Measurements from ENCODE around the gene FAM200B.
"Not testable (repeated sequence)": the region's sequence is repeated elsewhere in the genome, so short reads cannot be mapped to it uniquely, and the experiment has no call there.

The FAM200B gene

GRCh38 chr4:15696866-15697265 is 15.2 kb downstream of the FAM200B start:
- no peak for DNase-seq

DNA sequence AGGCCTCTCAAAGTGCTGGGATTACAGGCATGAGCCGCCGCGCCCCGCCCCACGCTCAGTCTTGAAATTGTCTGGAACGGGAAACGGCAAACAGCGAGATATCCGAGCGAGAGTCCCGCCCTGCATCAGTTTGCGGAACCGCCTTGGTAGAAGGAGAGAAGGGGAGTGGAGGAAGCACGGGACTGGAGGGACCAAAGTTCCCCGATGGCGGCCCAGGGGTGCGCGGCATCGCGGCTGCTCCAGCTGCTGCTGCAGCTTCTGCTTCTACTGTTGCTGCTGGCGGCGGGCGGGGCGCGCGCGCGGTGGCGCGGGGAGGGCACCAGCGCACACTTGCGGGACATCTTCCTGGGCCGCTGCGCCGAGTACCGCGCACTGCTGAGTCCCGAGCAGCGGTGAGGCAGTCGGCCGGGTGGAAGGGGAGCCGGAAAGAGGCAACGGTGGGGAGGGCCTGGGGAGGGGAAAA is 21.3 kb downstream of the FAM200B start, which contains the start of gene BST1:
Gene BST1, plus strand, starts transcription at position 125 of the 463 bp plus-strand sequence. Its CDS starts 80 bp downstream, at position 205.
- DNase-seq: peak; percentile 43

DNA sequence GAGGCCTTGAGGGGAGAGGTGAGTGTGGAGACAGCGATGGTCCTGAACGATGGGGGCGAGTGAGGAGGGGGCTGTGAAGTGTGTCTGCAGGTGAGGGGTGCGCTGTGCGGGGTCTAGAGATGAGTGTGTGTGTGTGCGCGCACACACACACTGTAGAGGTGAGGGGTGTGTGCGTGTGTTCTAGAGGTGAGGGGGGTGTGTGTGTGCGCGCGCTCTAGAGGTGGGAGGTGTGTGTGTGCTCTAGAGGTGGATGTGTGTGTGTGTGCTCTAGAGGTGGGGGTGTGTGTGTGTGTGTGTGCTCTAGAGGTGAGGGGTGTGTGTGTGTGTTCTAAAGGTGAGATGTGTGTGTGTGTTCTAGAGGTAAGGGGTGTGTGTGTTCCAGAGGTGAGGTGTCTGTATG is 21.8 kb downstream of the FAM200B start:
- no peak for DNase-seq

DNA sequence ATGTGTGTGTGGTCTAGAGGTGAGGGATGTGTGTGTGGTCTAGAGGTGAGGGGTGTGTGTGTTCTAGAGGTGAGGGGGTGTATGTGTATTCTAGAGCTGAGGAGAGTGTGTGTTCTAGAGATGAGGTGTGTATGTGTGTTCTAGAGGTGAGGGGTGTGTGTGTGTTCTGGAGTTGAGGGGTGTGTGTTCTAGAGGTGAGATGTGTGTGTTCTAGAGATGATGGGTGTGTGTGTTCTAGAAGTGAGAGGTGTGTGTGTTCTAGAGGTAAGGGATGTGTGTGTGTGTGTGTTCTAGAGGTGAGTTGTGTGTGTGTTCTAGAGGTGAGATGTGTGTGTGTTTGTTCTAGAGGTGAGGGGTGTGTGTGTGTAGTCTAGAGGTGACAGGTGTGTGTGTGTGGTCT is 22.5 kb downstream of the FAM200B start:
- DNase-seq: no peak

DNA sequence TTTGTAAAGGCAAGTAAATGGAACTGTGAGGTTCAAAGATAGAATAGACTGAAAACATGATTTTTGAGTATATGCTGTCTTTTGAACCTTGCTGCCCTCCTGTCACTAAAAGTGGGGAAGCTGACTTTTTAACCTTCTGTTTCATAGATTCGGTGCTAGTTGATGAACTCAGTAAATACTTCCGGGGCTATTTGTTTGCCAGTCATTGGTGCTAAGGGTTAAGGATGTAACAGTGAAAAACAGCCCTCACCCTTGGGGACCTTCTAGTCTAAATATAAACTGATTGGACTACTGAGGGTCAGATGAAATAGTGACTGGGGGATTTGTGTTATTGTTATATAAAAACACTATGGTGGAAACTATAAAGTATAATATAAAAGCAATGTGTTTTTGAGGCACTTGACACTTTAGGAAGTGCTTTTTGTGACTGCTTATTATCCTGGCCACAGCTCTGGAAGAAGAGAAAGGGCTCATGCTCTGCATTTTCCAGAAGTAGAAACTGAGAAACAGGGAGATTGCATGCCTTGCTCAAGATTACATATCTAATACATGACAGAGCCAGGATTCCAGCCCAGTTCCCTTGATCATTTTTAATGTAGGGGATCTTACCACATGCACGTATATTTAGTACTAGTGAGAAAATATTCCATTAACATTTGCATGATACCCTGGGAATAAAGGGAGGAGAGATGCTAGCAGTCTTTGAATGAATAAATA is 25.2 kb downstream of the FAM200B start:
- DNase-seq: no peak

DNA sequence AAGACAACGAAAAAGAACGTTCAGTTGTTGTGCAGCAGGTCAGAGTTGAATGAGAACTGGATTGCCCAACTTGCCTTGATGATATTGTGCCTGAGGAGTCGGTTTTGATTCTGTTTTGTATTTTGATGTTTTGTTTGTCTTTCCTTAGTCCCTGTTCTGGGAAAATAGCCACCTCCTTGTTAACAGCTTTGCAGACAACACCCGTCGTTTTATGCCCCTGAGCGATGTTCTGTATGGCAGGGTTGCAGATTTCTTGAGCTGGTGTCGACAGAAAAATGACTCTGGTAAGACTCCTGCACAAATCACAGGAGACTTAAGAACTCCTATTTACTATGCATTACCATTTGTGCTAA is 25.7 kb downstream of the FAM200B start:
- no peak for DNase-seq

GRCh38 chr4:15711762-15712161 is 30.1 kb downstream of the FAM200B start:
- no peak for DNase-seq

- no peak for DNase-seq
Measured at GRCh38 chr4:15712214-15712613, 30.6 kb downstream of the FAM200B start.

GRCh38 chr4:15714141-15714540 is 32.5 kb downstream of the FAM200B start:
- no peak for DNase-seq

DNA sequence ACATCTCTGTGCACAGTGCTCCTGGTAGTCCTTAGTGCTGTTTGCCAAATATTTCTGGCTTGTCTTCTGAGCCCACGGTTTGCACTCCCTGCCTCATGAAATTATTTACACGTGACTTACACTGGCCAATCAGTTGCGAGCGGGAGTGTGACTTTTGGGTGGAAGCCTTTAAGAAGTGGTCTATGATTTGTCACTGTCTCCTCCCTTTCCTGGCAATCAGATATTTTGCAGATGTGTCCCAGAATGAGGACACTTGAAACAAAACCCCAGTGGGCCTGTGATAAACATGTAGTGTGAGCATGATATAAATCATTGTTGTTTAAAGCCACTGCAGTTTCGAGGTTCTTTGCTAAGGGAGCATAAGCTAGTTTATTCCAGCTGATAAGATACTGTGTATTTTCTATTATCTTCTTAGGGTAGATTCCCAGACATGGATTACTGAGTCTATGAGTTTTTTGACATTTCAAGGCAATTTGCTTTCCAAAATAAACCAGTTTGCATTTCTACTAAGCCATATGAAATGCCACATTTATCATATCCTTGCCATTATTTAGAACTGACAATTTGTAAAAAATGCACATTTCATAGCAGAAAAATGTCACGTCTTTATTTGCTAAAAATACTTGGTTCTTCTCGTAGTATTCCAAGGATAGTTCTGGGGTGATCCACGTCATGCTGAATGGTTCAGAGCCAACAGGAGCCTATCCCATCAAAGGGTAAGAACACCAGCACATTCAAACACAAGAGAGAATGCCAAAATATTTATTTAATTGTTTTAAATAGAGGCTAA is 33.2 kb downstream of the FAM200B start:
- DNase-seq: no peak

DNA sequence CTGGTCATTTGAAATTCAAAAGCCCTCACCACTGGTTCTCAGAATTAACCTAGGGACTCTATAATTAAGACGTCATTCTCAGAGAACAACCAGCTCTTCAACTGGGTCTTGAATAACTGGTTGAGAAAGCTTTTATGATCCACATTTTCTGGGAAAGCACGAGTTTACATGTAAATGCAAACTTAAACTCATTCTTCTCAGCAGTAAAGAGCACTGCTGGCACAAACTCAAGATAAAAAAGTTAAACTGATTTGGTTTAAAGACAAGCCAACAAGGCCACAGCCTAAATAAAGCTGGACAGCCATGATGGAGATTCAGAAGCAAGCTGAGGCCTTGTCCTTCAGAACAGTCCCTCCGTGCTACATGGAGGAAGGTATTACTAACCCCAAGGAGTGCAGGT is 34.5 kb downstream of the FAM200B start:
- DNase-seq: no peak

DNA sequence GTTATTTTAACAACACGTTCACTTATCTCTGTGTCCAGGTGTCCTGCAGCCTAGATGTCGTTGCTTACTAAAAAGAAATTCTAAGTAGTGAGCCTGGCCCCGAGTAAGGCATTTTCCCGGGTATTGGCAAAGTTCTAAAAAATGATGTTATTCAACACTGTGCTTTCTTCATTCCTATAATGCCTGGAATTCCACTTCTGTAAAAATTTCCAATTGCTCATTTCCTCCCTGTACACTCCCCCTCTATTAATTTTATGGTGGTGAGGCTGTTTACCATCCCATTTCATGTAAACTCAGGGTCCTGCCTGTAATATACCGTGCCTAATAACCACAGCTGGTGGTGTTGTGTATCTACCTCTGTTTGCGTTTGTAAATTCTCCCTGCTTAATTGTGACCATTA is 35.5 kb downstream of the FAM200B start:
- no peak for DNase-seq

- DNase-seq: no peak
Measured at GRCh38 chr4:15717657-15718416, 36.2 kb downstream of the FAM200B start.

DNA sequence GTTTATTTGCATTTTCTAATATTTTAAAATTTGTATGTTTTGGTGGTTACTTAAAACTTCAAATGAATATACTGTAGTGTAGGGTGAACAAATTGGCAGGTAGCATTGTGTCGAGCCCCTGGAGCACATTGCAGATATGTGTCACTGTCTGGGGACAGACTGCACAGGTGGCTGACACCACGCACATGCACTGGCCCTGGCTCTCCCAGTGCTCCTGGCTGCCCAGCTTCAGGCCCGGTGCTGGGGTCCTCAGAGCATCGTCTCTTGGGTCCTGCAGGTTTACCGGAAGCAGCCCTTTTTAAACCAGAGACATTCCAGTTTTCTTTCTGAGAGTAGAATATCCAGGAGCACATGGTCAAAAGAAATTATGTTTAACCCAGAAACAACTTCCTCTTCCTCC is 36.8 kb downstream of the FAM200B start:
- DNase-seq: no peak

GRCh38 chr4:15718959-15719358 is 37.3 kb downstream of the FAM200B start:
- DNase-seq: no peak

- no peak for DNase-seq
Measured at GRCh38 chr4:15719506-15719905, 37.9 kb downstream of the FAM200B start.

DNA sequence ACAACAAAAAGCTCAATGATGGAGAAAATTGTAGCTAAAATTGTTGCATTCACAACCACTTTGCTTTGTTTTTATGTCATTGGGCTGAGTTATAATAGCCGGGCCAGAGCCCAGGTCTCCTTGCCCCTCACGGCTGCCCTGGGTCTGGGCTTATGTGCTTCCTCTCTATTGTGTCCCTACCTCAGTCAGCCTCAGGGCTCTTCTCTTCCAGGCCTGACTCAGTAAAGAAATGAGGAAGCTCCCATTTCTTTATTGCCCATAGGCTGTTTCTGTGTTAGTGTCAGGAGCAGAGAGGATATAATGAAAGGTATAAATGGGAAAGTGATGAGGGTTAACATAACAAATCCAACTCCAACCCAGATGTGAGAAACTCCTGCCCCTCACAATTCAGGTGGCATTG is 39.2 kb downstream of the FAM200B start:
- no peak for DNase-seq

GRCh38 chr4:15725608-15726007 is 44.0 kb downstream of the FAM200B start:
- DNase-seq: no peak

DNA sequence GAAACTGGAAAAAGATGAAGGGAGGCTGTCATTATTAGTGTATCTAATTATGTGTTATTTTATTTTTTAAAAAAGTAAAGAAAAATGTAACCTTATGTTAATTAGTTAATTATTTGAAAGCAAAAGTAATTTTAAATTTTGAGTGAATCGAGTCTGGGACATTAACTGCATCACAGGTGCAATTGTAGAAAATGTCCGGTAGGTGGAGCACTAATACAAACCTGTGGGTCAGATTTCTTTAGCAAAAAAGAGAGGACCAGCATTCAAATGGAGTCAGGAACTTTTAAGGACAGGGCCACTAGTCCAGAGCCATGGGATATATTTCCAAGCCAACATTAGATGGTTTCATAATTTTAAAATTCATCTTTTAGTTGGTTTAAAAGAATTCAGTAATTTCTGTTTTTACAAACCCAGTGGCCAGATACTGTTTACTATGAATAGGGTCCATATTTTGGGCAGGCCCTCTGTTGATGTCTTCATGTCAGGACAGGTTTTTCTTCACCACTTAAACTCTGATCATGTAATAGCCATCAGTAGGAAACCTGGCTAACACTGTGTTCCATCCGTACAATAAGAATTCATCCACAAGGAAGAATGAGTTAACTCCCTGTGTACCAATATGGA is 48.4 kb downstream of the FAM200B start:
- DNase-seq: peak; percentile 69

- not testable (repeated sequence) for DNase-seq
Measured at GRCh38 chr4:15733061-15733460, 51.4 kb downstream of the FAM200B start.

DNA sequence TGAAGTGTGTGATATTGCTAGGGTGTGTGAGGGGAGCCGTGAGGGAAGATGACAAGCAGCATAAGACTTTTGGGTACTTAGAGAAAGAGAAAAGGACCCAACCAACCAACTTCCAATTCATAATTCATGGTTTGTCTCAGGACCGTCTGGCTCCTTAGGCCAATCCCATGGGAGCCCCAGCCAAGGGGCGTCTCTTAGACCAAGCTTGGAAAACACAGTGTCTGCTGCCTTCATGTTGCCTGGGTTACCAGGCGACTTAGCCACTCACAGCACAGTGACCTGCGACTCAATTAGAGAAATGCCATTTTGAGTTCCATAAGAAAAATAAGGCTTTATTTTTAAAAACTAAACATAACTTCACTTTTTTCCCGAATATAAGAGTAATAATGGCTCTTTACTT is 53.9 kb downstream of the FAM200B start:
- DNase-seq: no peak

DNA sequence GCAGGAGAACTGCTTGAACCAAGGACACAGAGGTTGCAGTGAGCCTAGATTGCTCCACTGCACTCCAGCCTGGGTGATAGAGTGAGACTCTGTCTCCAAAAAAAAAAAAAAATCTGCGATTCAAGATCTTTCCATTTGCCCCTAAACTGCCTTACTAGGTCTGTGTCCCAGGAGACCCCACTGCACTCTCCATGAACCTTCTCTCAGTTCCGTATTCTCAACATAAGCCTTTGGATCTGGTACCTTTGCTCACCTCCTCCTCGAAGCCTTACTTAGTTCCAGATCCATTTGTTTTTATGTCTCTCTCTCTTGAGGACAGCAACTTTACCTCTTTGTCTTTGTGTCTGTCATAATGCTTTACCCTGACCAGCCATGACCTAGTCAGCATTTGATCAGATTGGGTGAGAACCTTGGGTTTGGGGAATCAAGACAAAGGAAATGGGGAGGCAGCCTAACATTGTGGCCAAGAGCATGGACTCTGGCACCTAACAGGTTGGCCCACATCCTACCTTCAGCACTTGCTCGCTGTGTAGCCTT is 55.0 kb downstream of the FAM200B start:
- DNase-seq: no peak

DNA sequence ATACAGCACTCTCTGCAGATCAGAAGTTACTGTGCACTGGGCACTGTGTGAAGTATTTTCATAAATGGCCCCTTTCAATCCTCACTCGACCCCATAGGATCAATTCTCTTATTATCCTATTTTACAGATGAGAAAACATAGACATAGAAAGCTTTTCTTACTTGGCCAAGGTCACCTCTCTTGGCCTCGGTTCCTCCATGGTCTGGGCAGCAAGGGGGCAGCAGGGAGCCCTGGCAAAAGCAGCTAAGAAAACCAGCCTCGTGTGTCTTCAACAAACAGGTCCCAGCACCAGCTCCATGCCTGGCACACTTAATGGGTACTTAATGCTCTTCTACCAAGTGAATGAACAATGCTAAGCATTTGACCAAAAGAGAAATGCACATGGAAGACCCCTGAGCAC is 55.6 kb downstream of the FAM200B start:
- DNase-seq: no peak
